OCI-LY7 (cell line): ENCODE measurements around the gene FOXP3. TPM values are rescaled to one million over a fixed set of nuclear protein-coding genes. Genes with fewer than 3 reads are reported as not detected.

ENCODE experiments used
- BruUV-seq: library from RNA; stranded (reverse); fragments of 400-500 nt; replicated peaks from 2 replicates; lab custom pipeline; 2021; lab: Mats Ljungman, UMichigan
- CTCF ChIA-PET: fragments of 300-600 bp; sonication (Branson Sonifier 250); formaldehyde crosslinking; loops from one replicate; lab custom pipeline; 2022; ENCODE audit warnings: antibody characterized with exemption; ENCODE audit not compliant: unreplicated experiment; lab: Charles Lee
- POLR2A ChIA-PET: fragments of 300-600 bp; sonication (Branson Sonifier 250); formaldehyde crosslinking; loops from one replicate; lab custom pipeline; 2022; ENCODE audit warnings: antibody characterized with exemption; lab: Charles Lee
- DNase-seq: peaks from one replicate; pipeline ENCODE4 v3.0.0-alpha.2; 2015; ENCODE audit warnings: low spot score
- H2AFZ ChIP-seq: fragments of 200-600 bp; sonication (generic), shearing (Covaris generic); 2 replicates; pipeline ENCODE4 v1.6.1; 2014; ENCODE audit warnings: mild to moderate bottlenecking, antibody characterized with exemption, low read length, moderate library complexity
- H3K27ac ChIP-seq: fragments of 200-600 bp; sonication (generic); 2 replicates; pipeline ENCODE4 v1.5.1; 2014; ENCODE audit warnings: mixed run types, low read depth, mild to moderate bottlenecking, moderate library complexity, low read length, inconsistent platforms; ENCODE audit not compliant: poor library complexity, severe bottlenecking
- H3K36me3 ChIP-seq: fragments of 200-600 bp; sonication (generic); 2 replicates; pipeline ENCODE4 v1.6.1; 2014; ENCODE audit warnings: mild to moderate bottlenecking, antibody characterized with exemption, low read length, moderate library complexity, mixed read lengths; ENCODE audit not compliant: insufficient read depth
- H3K4me1 ChIP-seq: fragments of 200-600 bp; sonication (generic); 2 replicates; pipeline ENCODE4 v1.5.1; 2014; ENCODE audit warnings: mild to moderate bottlenecking, low read length; ENCODE audit not compliant: insufficient read depth, poor library complexity, severe bottlenecking
- H3K4me2 ChIP-seq: fragments of 200-600 bp; sonication (generic); 2 replicates; pipeline ENCODE4 v1.6.1; 2014; ENCODE audit warnings: mild to moderate bottlenecking, low read length
- H3K4me3 ChIP-seq: fragments of 200-600 bp; sonication (generic); 2 replicates; pipeline ENCODE4 v1.5.1; 2014; ENCODE audit warnings: mild to moderate bottlenecking, low read depth, low read length; ENCODE audit not compliant: poor library complexity, severe bottlenecking
- H3K79me2 ChIP-seq: fragments of 200-600 bp; sonication (generic); 2 replicates; pipeline ENCODE4 v1.6.1; 2016; ENCODE audit warnings: low read depth, mild to moderate bottlenecking, low read length, moderate library complexity, mixed read lengths; ENCODE audit not compliant: insufficient read depth
- H3K9me2 ChIP-seq: fragments of 200-600 bp; sonication (generic); 2 replicates; pipeline ENCODE4 v1.6.1; 2016; ENCODE audit warnings: mild to moderate bottlenecking, low read length, mixed read lengths; ENCODE audit not compliant: insufficient read depth
- H3K9me3 ChIP-seq: fragments of 200-600 bp; sonication (generic); 2 replicates; pipeline ENCODE4 v1.6.1; 2014; ENCODE audit warnings: mild to moderate bottlenecking, mixed run types, low read length, mixed read lengths
- H4K20me1 ChIP-seq: fragments of 200-600 bp; sonication (generic); 2 replicates; pipeline ENCODE4 v1.6.1; 2014; ENCODE audit warnings: mild to moderate bottlenecking, antibody characterized with exemption, low read length, moderate library complexity, mixed read lengths; ENCODE audit not compliant: insufficient read depth
- EZH2phosphoT487 ChIP-seq: fragments of 200-600 bp; sonication (generic); IDR thresholded peaks from 2 replicates; pipeline ENCODE4 v1.6.1; 2018; ENCODE audit warnings: low read depth, borderline replicate concordance, mild to moderate bottlenecking, mixed run types, antibody characterized with exemption, low read length, moderate library complexity, mixed read lengths
- intact Hi-C: fragments of 100-400 bp; cut with micrococcal nuclease; formaldehyde crosslinking; loops from one replicate; pipeline ENCODE4 v1.10.0; 2022; ENCODE audit not compliant: unreplicated experiment
- total RNA-seq, 2 experiments: library from RNA; depleted of rRNA in 1 of 2; stranded (reverse); fragments of >200 nt in 1 of 2; shearing (Covaris generic) in 1 of 2; gene quantifications; 2 replicates each; pipeline ENCODE4 v1.2.3, GENCODE V29; 2014 to 2022
- TF ChIP-seq, protein P1 (sequence below): fragments of 200-600 bp; sonication (generic); conservative IDR thresholded peaks from 2 replicates; pipeline ENCODE4 v1.5.1; 2014; ENCODE audit warnings: mild to moderate bottlenecking, antibody characterized with exemption, low read length, moderate library complexity, mixed read lengths

FOXP3 gene
- total RNA-seq, 2 experiments from 2014 or later, result 0.06 to 0.57 TPM

DNA sequence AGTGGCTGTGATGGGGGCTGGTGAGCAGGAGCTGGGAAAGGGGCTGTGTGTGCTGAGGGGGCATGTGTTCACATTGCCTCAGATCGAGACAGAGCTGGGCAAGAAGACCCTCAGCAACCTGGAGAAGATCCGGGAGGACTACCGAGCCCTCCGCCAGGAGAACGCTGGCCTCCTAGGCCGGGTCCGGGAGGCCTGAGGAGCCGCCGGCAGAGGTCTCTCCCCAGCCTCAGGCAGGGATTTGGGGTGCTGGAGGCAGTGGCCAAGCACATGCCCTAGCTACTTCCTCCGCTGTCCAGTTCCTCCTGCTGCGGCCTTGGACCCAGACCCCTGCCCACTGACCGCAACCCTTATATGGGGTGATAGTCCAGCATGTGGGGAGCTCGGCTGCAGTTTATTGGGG, 14.4 kb downstream of the FOXP3 start:
- Histone ChIP-seq H3K4me3 (no peak overlapping the region), H3K79me2 (no peaks in the 10 kb centered on the region), H4K20me1 (no peaks in the 10 kb centered on the region), H3K9me2 (no peaks in the 10 kb centered on the region), H2AFZ (no peak overlapping the region), H3K4me1 (no peaks in the 10 kb centered on the region), H3K27ac (no peak overlapping the region), H3K4me2 (no peak overlapping the region), H3K36me3 (no peaks in the 10 kb centered on the region), H3K9me3 (no peaks in the 10 kb centered on the region)
- TF ChIP-seq, protein P1, sequence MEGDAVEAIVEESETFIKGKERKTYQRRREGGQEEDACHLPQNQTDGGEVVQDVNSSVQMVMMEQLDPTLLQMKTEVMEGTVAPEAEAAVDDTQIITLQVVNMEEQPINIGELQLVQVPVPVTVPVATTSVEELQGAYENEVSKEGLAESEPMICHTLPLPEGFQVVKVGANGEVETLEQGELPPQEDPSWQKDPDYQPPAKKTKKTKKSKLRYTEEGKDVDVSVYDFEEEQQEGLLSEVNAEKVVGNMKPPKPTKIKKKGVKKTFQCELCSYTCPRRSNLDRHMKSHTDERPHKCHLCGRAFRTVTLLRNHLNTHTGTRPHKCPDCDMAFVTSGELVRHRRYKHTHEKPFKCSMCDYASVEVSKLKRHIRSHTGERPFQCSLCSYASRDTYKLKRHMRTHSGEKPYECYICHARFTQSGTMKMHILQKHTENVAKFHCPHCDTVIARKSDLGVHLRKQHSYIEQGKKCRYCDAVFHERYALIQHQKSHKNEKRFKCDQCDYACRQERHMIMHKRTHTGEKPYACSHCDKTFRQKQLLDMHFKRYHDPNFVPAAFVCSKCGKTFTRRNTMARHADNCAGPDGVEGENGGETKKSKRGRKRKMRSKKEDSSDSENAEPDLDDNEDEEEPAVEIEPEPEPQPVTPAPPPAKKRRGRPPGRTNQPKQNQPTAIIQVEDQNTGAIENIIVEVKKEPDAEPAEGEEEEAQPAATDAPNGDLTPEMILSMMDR, result no peak
- no peak for TF ChIP-seq EZH2phosphoT487
- BruUV-seq, result no TSS peak
- ChIA-PET CTCF (no interaction called here), POLR2A (no interaction called here)
- no peak for DNase-seq
- intact Hi-C loops, result no loop called here

DNA sequence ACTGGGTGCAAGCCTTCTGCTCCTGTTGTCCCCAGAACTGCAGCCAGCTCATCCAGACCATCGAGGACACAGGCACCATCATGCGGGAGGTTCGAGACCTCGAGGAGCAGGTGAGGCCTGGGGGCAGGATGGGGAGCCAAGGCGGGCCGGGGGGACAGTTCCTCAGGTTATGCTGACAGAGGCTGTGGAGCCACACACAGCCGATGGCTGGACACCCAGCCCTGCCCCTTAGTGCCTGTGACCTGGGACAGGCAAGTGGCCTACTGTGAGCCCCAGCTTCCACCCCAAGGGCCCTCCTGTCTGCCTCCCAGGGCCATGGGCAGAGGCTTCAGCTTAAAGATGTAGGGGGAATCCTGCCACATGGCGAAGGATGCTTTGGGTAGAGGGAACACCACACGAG, 14.9 kb downstream of the FOXP3 start:
- H3K36me3 ChIP-seq, result no peaks in the 10 kb centered on the region
- H3K79me2 ChIP-seq, result no peaks in the 10 kb centered on the region
- no peak for DNase-seq
- no peaks in the 10 kb centered on the region for H3K9me2 ChIP-seq
- no peak overlapping the region for H3K4me3 ChIP-seq
- intact Hi-C loops, result no loop called here
- H2AFZ ChIP-seq, result no peak overlapping the region
- no peak overlapping the region for H3K27ac ChIP-seq
- no peak overlapping the region for H3K4me2 ChIP-seq
- H4K20me1 ChIP-seq, result no peaks in the 10 kb centered on the region
- no peak for TF ChIP-seq EZH2phosphoT487
- TF ChIP-seq, protein P1, result no peak
- H3K4me1 ChIP-seq, result no peaks in the 10 kb centered on the region
- H3K9me3 ChIP-seq, result no peaks in the 10 kb centered on the region
- ChIA-PET POLR2A (no interaction called here), CTCF (no interaction called here)
- no TSS peak for BruUV-seq

DNA sequence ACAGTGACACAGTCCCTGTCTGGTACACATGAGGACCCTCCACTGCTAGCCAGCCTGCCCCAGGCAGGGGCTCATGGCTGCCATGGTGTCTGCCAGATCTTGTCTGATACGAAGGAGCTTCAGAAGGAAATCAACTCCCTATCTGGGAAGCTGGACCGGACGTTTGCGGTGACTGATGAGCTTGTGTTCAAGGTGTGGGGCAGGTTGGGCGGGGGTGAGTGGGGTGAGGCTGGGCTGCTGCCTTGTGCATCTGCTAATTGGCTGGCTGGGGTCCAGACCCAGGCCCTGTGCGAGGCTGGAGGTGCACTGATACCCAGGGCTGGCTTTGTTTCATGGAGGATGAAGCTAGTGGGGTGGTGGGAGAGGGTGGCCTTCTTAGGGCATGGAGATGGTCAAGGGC, 15.4 kb downstream of the FOXP3 start:
- no peak overlapping the region for H3K27ac ChIP-seq
- H3K9me3 ChIP-seq, result no peaks in the 10 kb centered on the region
- ChIA-PET CTCF (interaction anchor here (0.6 kb wide), 1 partner anchor 22 kb away, joined by 4 read pairs; no protein-coding TSS in a partner anchor), POLR2A (no interaction called here)
- no peaks in the 10 kb centered on the region for H3K36me3 ChIP-seq
- no peak for DNase-seq
- H3K79me2 ChIP-seq, result no peaks in the 10 kb centered on the region
- no peaks in the 10 kb centered on the region for H4K20me1 ChIP-seq
- no peak overlapping the region for H3K4me3 ChIP-seq
- no peak for TF ChIP-seq EZH2phosphoT487
- TF ChIP-seq, protein P1, result no peak
- H3K4me1 ChIP-seq, result no peaks in the 10 kb centered on the region
- H2AFZ ChIP-seq, result no peak overlapping the region
- H3K4me2 ChIP-seq, result no peak overlapping the region
- H3K9me2 ChIP-seq, result no peaks in the 10 kb centered on the region
- BruUV-seq, result no TSS peak
- intact Hi-C loops, result no loop called here
